Spleen (tissue), 11 donors: ENCODE measurements around the gene RPS27L. TPM values are rescaled to one million over a fixed set of nuclear protein-coding genes. Genes with fewer than 3 reads are reported as not detected.

ENCODE experiments used
- DNase-seq: peaks from one replicate; pipeline ENCODE4 v3.0.0-alpha.2; 2020
- H3K27ac ChIP-seq, 8 donors: fragments of 200-600 bp; sonication (generic) in 7 of 8; 1 replicate in 4 of 8; 2 replicates in 4 of 8; pipeline versions ENCODE4 v1.5.0 to v1.8.0; 2016 to 2021; ENCODE audit warnings: inconsistent platforms in 4 of 8, mild to moderate bottlenecking in 4 of 8, moderate library complexity in 1 of 8
- H3K27me3 ChIP-seq, 7 donors: fragments of 200-600 bp; sonication (generic) in 6 of 7; replicated peaks in 1 of 7; 1 replicate in 4 of 7; 2 replicates in 3 of 7; pipeline versions ENCODE4 v1.5.0 to v1.8.0; 2016 to 2021; ENCODE audit warnings: inconsistent platforms in 3 of 7, mild to moderate bottlenecking in 1 of 7
- H3K36me3 ChIP-seq, 6 donors: fragments of 200-600 bp; sonication (generic) in 5 of 6; 1 replicate in 4 of 6; 2 replicates in 2 of 6; pipeline versions ENCODE4 v1.5.0 to v1.8.0; 2016 to 2021; ENCODE audit warnings: inconsistent platforms in 2 of 6
- H3K4me1 ChIP-seq, 6 donors: fragments of 200-600 bp; sonication (generic) in 5 of 6; 1 replicate in 3 of 6; 2 replicates in 3 of 6; pipeline versions ENCODE4 v1.5.0 to v1.8.0; 2016 to 2021; ENCODE audit warnings: inconsistent platforms in 3 of 6
- H3K4me3 ChIP-seq, 8 donors: fragments of 200-600 bp; sonication (generic) in 7 of 8; 1 replicate in 4 of 8; 2 replicates in 4 of 8; pipeline versions ENCODE4 v1.5.0 to v1.8.0; 2016 to 2021; ENCODE audit warnings: inconsistent platforms in 4 of 8, mild to moderate bottlenecking in 4 of 8, moderate library complexity in 2 of 8
- H3K9me3 ChIP-seq, 8 donors: fragments of 200-600 bp; sonication (generic) in 7 of 8; 1 replicate in 4 of 8; 2 replicates in 4 of 8; pipeline versions ENCODE4 v1.5.0 to v1.8.0; 2016 to 2021; ENCODE audit warnings: inconsistent platforms in 4 of 8
- POLR2A ChIP-seq, 3 donors: fragments of 450-650 bp; IDR thresholded peaks; one replicate each; pipeline ENCODE4 v1.5.1; 2017; ENCODE audit warnings: antibody characterized with exemption in 3 of 3, mild to moderate bottlenecking in 1 of 3
- POLR2AphosphoS5 ChIP-seq, 3 donors: sonication (generic); formaldehyde crosslinking; IDR thresholded peaks; one replicate each; pipeline ENCODE4 v1.5.1; 2017; ENCODE audit warnings: antibody characterized with exemption in 3 of 3
- WGBS, 5 donors: extraction: QIAGEN DNeasy Blood & Tissue Kit in 3 of 5; methylation state at CpG; one replicate each; pipeline versions ENCODE4 v1.1.5 to v1.1.7; 2013 to 2018; 5-methylcytosine and 5-hydroxymethylcytosine counted together
- intact Hi-C: fragments of 100-400 bp; cut with DNase I; formaldehyde crosslinking; loops from one replicate; pipeline ENCODE4 v1.15.0; 2023; ENCODE audit warnings: low total_unique reads
- polyA plus RNA-seq, 3 donors: library from polyadenylated mRNA; stranded (reverse); fragments of 200-250 nt; gene quantifications; one replicate each; pipeline ENCODE4 v1.2.1, GENCODE V29; 2013
- total RNA-seq, 7 donors: library from RNA; depleted of rRNA in 3 of 7; stranded (reverse); fragments of >200 nt in 3 of 7; fragmentation: NEBNext Ultra II Directional in 4 of 7; extraction: Animal tissue kit (Norgen Biotek cat#: 25700) in 4 of 7; gene quantifications; one replicate each; pipeline versions ENCODE4 v1.1.0 to v1.2.1, GENCODE V29; 2016 to 2021
- TF ChIP-seq, protein P1 (sequence below), 11 experiments: fragments of 200-600 bp in 7 of 11; fragments of 450-650 bp in 4 of 11; sonication (generic) in 4 of 11; IDR thresholded peaks in 8 of 11; conservative IDR thresholded peaks in 3 of 11; 1 replicate in 7 of 11; 2 replicates in 4 of 11; pipeline versions ENCODE4 v1.4.0 to v1.8.0; 2016 to 2021; ENCODE audit warnings: antibody characterized with exemption in 11 of 11, inconsistent platforms in 4 of 11, mild to moderate bottlenecking in 1 of 11
- donor health status: healthy with polysubstance abuse.
- donor health status: DM: no; HTN: no; CAD: no; lungs with moderate emphysema.
- donor health status: DM: no; HTN: no; CAD: no.
- donor health status: Bipolar disorder and iron deficiency.
- donor health status: healthy.
- donor health status: DM: no; HTN: no; CAD: no.
- donor health status: DM: yes; HTN: yes; CAD: no.

The RPS27L gene
- total and polyA plus RNA-seq, 10 donors, result 42.1 to 139 (median 83.0) TPM

DNA sequence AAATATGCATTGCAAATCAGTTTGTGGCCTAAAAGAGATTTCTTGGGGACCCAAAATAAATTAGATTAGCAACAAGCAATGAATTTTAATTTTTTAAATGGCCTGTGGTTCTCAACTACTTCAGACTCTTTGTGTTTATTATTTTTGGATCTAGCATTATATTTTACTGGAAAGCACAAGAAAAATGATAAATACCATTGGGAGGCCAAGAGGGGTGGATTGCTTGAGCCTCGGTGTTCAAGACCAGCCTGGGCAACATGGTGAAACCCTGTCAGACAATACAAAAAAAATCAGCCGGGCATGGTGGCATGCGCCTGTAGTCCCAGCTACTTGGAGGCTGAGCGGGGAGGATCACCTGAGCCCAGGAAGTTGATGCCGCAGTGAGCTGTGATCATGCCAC lies 22.0 kb downstream of the RPS27L start:
- Histone ChIP-seq H3K27me3 (no peaks in the 10 kb centered on the region), H3K27ac (peak overlapping the region; percentile 13 to 76 (median 46))
- WGBS, 5 donors, result 93 to 96% (median 94%) methylated on average over 5 of the region's 5 CpGs

DNA sequence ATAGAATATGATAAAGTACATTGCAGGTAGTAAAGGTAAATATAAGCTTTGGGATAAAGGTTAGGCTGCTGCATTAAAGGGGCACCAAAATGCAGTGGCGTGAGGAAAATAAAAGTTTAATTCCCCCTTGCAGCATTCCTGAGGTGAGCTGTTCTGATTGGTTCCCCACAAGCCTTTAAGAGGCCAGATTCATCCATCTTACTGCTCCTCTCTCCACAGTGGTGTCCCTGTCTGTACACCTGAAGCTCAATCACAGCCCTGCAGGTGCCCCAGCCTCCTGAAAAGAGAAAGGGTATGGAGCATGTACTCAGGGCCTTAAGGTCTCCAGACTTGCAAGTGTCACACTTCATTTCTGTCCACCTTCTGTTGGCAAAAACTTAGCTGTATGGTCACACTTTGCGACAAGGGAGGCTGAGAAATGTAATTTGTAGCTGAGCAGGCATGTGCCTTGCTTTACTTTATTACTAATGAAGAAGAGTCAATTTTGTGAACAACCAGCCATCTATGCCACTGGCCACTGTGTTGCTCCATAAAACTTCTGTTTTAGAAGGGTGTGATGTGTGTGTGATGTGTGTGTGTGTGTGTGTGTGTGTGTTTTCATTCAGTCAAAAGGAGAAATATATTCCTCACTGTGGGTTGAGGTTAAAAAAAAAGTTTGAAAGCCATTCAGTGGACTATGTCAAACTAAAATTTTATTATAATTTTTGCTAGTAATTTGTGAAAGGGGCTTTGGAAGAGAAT lies 22.9 kb downstream of the RPS27L start:
- Histone ChIP-seq H3K9me3 (no peaks in the 10 kb centered on the region), H3K4me3 (no peak overlapping the region), H3K36me3 (peaks cover 0 to 40% (median 16%) of the 10 kb centered on the region in 6 donors), H3K27me3 (no peaks in the 10 kb centered on the region), H3K27ac (peak overlapping the region in 7 of 8 donors; percentile 14 to 76 (median 37)), H3K4me1 (peaks cover 0 to 33% (median 6%) of the 10 kb centered on the region in 6 donors)
- no peak for TF ChIP-seq POLR2A (IDR thresholded peaks at IDR 0.05)
- no peak for TF ChIP-seq POLR2AphosphoS5 (IDR thresholded peaks at IDR 0.05)
- TF ChIP-seq, protein P1, sequence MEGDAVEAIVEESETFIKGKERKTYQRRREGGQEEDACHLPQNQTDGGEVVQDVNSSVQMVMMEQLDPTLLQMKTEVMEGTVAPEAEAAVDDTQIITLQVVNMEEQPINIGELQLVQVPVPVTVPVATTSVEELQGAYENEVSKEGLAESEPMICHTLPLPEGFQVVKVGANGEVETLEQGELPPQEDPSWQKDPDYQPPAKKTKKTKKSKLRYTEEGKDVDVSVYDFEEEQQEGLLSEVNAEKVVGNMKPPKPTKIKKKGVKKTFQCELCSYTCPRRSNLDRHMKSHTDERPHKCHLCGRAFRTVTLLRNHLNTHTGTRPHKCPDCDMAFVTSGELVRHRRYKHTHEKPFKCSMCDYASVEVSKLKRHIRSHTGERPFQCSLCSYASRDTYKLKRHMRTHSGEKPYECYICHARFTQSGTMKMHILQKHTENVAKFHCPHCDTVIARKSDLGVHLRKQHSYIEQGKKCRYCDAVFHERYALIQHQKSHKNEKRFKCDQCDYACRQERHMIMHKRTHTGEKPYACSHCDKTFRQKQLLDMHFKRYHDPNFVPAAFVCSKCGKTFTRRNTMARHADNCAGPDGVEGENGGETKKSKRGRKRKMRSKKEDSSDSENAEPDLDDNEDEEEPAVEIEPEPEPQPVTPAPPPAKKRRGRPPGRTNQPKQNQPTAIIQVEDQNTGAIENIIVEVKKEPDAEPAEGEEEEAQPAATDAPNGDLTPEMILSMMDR (IDR thresholded peaks at IDR 0.05 in 8 of 11, conservative IDR thresholded peaks at IDR 0.05 in 3 of 11), result no peak
- WGBS, 5 donors, result 94 to 100% (median 97%) methylated on average over 2 of the region's 2 CpGs
- DNase-seq, result no peak
- intact Hi-C loops, result no loop called here

More for the DNA sequence above, 22.0 kb downstream of the RPS27L start:
- no peak for TF ChIP-seq POLR2A (IDR thresholded peaks at IDR 0.05)
- no peak for TF ChIP-seq POLR2AphosphoS5 (IDR thresholded peaks at IDR 0.05)
- TF ChIP-seq, protein P1 (IDR thresholded peaks at IDR 0.05 in 8 of 11, conservative IDR thresholded peaks at IDR 0.05 in 3 of 11), result no peak
- Histone ChIP-seq H3K4me3 (no peak overlapping the region), H3K4me1 (peaks cover 0 to 33% (median 6%) of the 10 kb centered on the region in 6 donors), H3K9me3 (no peaks in the 10 kb centered on the region), H3K36me3 (peaks cover 0 to 31% (median 7%) of the 10 kb centered on the region in 6 donors)
- DNase-seq, result no peak
- intact Hi-C loops, result no loop called here

DNA sequence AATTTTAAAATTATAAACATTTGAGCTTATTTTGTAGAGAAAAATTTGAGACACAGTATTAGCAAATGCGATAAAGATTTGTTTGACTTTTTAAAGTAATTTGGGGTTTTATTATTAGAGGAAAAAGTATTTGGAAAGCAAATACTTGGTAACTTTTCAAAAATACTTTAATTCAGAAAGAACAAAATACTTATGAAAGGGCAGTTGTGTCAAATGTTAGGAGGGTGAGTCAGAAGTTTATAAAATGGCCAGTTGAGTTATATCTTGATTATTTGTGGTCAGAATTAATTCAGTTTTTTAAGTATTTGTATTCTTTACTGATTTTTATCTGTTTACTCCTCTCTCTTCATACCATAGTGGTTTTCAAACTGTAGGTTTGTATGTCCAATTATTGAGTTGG lies 23.5 kb downstream of the RPS27L start:
- TF ChIP-seq, protein P1 (IDR thresholded peaks at IDR 0.05 in 8 of 11, conservative IDR thresholded peaks at IDR 0.05 in 3 of 11), result no peak
- TF ChIP-seq POLR2A (IDR thresholded peaks at IDR 0.05) (no peak), POLR2AphosphoS5 (IDR thresholded peaks at IDR 0.05) (no peak)
- WGBS, 5 donors, result 83 to 92% (median 84%) methylated on average over 1 of the region's 1 CpG
- Histone ChIP-seq H3K36me3 (peaks cover 0 to 46% (median 19%) of the 10 kb centered on the region in 6 donors), H3K4me3 (no peak overlapping the region), H3K27me3 (no peaks in the 10 kb centered on the region), H3K27ac (peak overlapping the region in 6 of 8 donors; percentile 14 to 76 (median 38)), H3K4me1 (peaks cover 0 to 33% (median 6%) of the 10 kb centered on the region in 6 donors), H3K9me3 (no peaks in the 10 kb centered on the region)
- intact Hi-C loops, result no loop called here
- no peak for DNase-seq

DNA sequence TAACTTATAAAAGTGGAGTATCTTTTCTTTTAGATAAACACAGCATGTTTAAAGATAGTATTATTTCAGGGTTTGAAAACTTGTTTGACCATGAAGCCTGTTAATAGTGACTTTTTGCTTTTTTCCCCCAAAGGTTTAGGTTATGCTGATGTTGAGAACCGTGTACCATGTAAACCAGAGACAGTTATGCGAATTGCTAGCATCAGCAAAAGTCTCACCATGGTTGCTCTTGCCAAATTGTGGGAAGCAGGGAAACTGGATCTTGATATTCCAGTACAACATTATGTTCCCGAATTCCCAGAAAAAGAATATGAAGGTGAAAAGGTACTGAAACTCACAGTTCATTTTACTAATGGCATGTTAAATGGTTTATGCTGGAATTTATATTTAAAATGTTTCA lies 30.6 kb downstream of the RPS27L start:
- DNase-seq, result no peak
- TF ChIP-seq, protein P1 (IDR thresholded peaks at IDR 0.05 in 8 of 11, conservative IDR thresholded peaks at IDR 0.05 in 3 of 11), result no peak
- no peak for TF ChIP-seq POLR2A (IDR thresholded peaks at IDR 0.05)
- TF ChIP-seq POLR2AphosphoS5 (IDR thresholded peaks at IDR 0.05), result no peak
- H3K4me1 ChIP-seq, result peaks cover 7 to 10% (median 8%) of the 10 kb centered on the region in 6 donors
- no peak overlapping the region for H3K27ac ChIP-seq
- intact Hi-C loops, result no loop called here
- H3K4me3 ChIP-seq, result no peak overlapping the region
- 89 to 95% (median 92%) methylated on average over 3 of the region's 3 CpGs for WGBS, 5 donors
- no peaks in the 10 kb centered on the region for H3K27me3 ChIP-seq
- H3K36me3 ChIP-seq, result peaks cover 0 to 76% (median 30%) of the 10 kb centered on the region in 6 donors
- no peaks in the 10 kb centered on the region for H3K9me3 ChIP-seq
